Calu3 (cell line): ENCODE measurements around the gene PTPRG. TPM values are rescaled to one million over a fixed set of nuclear protein-coding genes. Genes with fewer than 3 reads are reported as not detected.

ENCODE experiments used
- BruUV-seq: library from RNA; stranded (reverse); fragments of 400-500 nt; replicated peaks from 2 replicates; lab custom pipeline; 2021; lab: Mats Ljungman, UMichigan
- CTCF ChIA-PET: fragments of 300-600 bp; sonication (Branson Sonifier 250); formaldehyde crosslinking; loops from one replicate; lab custom pipeline; 2022; ENCODE audit warnings: antibody characterized with exemption; lab: Charles Lee
- DNase-seq: peaks from one replicate; pipeline ENCODE4 v3.0.0; 2022
- H3K27ac Mint-ChIP-seq: one replicate; pipeline ENCODE4 v1.8.0; 2022; ENCODE audit warnings: mixed read lengths; ENCODE audit not compliant: unreplicated experiment
- H3K27me3 Mint-ChIP-seq: one replicate; pipeline ENCODE4 v1.8.0; 2022; ENCODE audit warnings: mixed read lengths; ENCODE audit not compliant: unreplicated experiment
- H3K36me3 Mint-ChIP-seq: one replicate; pipeline ENCODE4 v1.8.0; 2022; ENCODE audit warnings: mild to moderate bottlenecking, moderate library complexity, mixed read lengths; ENCODE audit not compliant: insufficient read depth, unreplicated experiment
- H3K4me1 Mint-ChIP-seq: one replicate; pipeline ENCODE4 v1.8.0; 2022; ENCODE audit warnings: mild to moderate bottlenecking, low read depth, mixed read lengths; ENCODE audit not compliant: unreplicated experiment
- H3K4me3 Mint-ChIP-seq: one replicate; pipeline ENCODE4 v1.8.0; 2022; ENCODE audit warnings: mild to moderate bottlenecking, low read depth, moderate library complexity, mixed read lengths; ENCODE audit not compliant: unreplicated experiment
- H3K9me3 Mint-ChIP-seq: one replicate; pipeline ENCODE4 v1.8.0; 2022; ENCODE audit warnings: low read depth, mixed read lengths; ENCODE audit not compliant: unreplicated experiment
- CTCF ChIP-seq: fragments of 200-600 bp; IDR thresholded peaks from one replicate; pipeline ENCODE4 v1.8.0; 2022; ENCODE audit warnings: antibody characterized with exemption; ENCODE audit not compliant: unreplicated experiment
- intact Hi-C: fragments of 100-400 bp; cut with micrococcal nuclease; formaldehyde crosslinking; loops from one replicate; pipeline ENCODE4 v1.10.0; 2022; ENCODE audit not compliant: unreplicated experiment
- total RNA-seq: library from RNA; stranded (reverse); gene quantifications from 2 replicates; pipeline ENCODE4 v1.2.3, GENCODE V29; 2022

PTPRG gene
- total RNA-seq, 1 experiment from 2014 or later = 0.35 TPM

GRCh38 chr3:62139957-62140356 is 578.6 kb downstream of the PTPRG start:
- Mint-ChIP-seq H3K36me3 (no peaks in the 10 kb centered on the region), H3K4me1 (no peaks in the 10 kb centered on the region), H3K9me3 (peaks cover 7% of the 10 kb centered on the region), H3K27ac (no peak overlapping the region), H3K4me3 (no peak overlapping the region), H3K27me3 (no peaks in the 10 kb centered on the region)
- intact Hi-C loops = no loop called here
- CTCF ChIA-PET = no interaction called here
- TF ChIP-seq CTCF = no peak
- no TSS peak for BruUV-seq
- DNase-seq = no peak

GRCh38 chr3:62142331-62143085 is 581.1 kb downstream of the PTPRG start:
- no peak overlapping the region for H3K4me3 Mint-ChIP-seq
- no peak for DNase-seq

GRCh38 chr3:62143843-62144450 is 582.6 kb downstream of the PTPRG start:
- intact Hi-C loops = no loop called here
- no peaks in the 10 kb centered on the region for H3K4me1 Mint-ChIP-seq

More at GRCh38 chr3:62142331-62143085, 581.1 kb downstream of the PTPRG start:
- CTCF ChIA-PET = no interaction called here
- no peak for TF ChIP-seq CTCF
- H3K36me3 Mint-ChIP-seq = no peaks in the 10 kb centered on the region
- H3K27ac Mint-ChIP-seq = no peak overlapping the region
- H3K4me1 Mint-ChIP-seq = no peaks in the 10 kb centered on the region
- H3K9me3 Mint-ChIP-seq = peaks cover 2% of the 10 kb centered on the region
- no peaks in the 10 kb centered on the region for H3K27me3 Mint-ChIP-seq
- no TSS peak for BruUV-seq
- intact Hi-C loops = no loop called here

GRCh38 chr3:62144482-62144881 is 583.1 kb downstream of the PTPRG start:
- BruUV-seq = no TSS peak
- Mint-ChIP-seq H3K27me3 (no peaks in the 10 kb centered on the region), H3K27ac (no peak overlapping the region), H3K9me3 (peaks cover 3% of the 10 kb centered on the region), H3K36me3 (no peaks in the 10 kb centered on the region), H3K4me1 (no peaks in the 10 kb centered on the region), H3K4me3 (no peak overlapping the region)
- DNase-seq = no peak
- intact Hi-C loops = no loop called here
- TF ChIP-seq CTCF = no peak
- CTCF ChIA-PET = no interaction called here

More at GRCh38 chr3:62143843-62144450, 582.6 kb downstream of the PTPRG start:
- TF ChIP-seq CTCF = no peak
- Mint-ChIP-seq H3K4me3 (no peak overlapping the region), H3K27me3 (no peaks in the 10 kb centered on the region), H3K36me3 (no peaks in the 10 kb centered on the region), H3K9me3 (peaks cover 2% of the 10 kb centered on the region), H3K27ac (no peak overlapping the region)
- CTCF ChIA-PET = no interaction called here
- no TSS peak for BruUV-seq
- DNase-seq = no peak
